Measurements from ENCODE around the gene LSMEM2. TPM values are rescaled to one million over a fixed set of nuclear protein-coding genes. Genes with fewer than 3 reads are reported as not detected.

Gene LSMEM2
- total and polyA plus RNA-seq, 11 donors = 1.3 to 68.3 (median 29.7) TPM

GRCh38 chr3:50300681-50301254, 21.9 kb downstream of the LSMEM2 start:
- 79 to 90% (median 81%) methylated on average over 6 of the region's 6 CpGs for WGBS, 4 donors
- Histone ChIP-seq H3K4me3 (peak overlapping the region in 9 of 12 donors; percentile 56 to 81 (median 69)), H3K9me3 (no peaks in the 10 kb centered on the region), H3K27me3 (no peaks in the 10 kb centered on the region), H3K36me3 (peaks cover 0 to 15% (median 0%) of the 10 kb centered on the region in 9 donors), H3K4me1 (peaks cover 11 to 58% (median 43%) of the 10 kb centered on the region in 12 donors), H3K27ac (peak overlapping the region; percentile 75 to 97 (median 94))
- ATAC-seq (no peak), DNase-seq (no peak)
- intact Hi-C loops (cut with DNase I) = loop anchor here in 2 of 10 donors (1.0 to 5.0 kb wide), 2 partner anchors 22 to 48 kb away; partner anchors contain the start of gene HYAL2 (in 1 of the 2)
- no peak for TF ChIP-seq POLR2A (IDR thresholded peaks at IDR 0.05)
- TF ChIP-seq, protein P1, sequence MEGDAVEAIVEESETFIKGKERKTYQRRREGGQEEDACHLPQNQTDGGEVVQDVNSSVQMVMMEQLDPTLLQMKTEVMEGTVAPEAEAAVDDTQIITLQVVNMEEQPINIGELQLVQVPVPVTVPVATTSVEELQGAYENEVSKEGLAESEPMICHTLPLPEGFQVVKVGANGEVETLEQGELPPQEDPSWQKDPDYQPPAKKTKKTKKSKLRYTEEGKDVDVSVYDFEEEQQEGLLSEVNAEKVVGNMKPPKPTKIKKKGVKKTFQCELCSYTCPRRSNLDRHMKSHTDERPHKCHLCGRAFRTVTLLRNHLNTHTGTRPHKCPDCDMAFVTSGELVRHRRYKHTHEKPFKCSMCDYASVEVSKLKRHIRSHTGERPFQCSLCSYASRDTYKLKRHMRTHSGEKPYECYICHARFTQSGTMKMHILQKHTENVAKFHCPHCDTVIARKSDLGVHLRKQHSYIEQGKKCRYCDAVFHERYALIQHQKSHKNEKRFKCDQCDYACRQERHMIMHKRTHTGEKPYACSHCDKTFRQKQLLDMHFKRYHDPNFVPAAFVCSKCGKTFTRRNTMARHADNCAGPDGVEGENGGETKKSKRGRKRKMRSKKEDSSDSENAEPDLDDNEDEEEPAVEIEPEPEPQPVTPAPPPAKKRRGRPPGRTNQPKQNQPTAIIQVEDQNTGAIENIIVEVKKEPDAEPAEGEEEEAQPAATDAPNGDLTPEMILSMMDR (IDR thresholded peaks at IDR 0.05) = no peak

GRCh38 chr3:50302095-50303012, 23.5 kb downstream of the LSMEM2 start:
- Histone ChIP-seq H3K4me3 (peak overlapping the region; percentile 40 to 76 (median 58)), H3K27me3 (no peaks in the 10 kb centered on the region), H3K36me3 (peaks cover 0 to 15% (median 0%) of the 10 kb centered on the region in 9 donors), H3K9me3 (no peaks in the 10 kb centered on the region), H3K27ac (peak overlapping the region; percentile 75 to 97 (median 94)), H3K4me1 (peaks cover 11 to 58% (median 43%) of the 10 kb centered on the region in 12 donors)
- ATAC-seq (no peak), DNase-seq (peak in 4 of 5 donors; percentile 25 to 65 (median 36))
- TF ChIP-seq, protein P1 (IDR thresholded peaks at IDR 0.05) = no peak
- TF ChIP-seq POLR2A (IDR thresholded peaks at IDR 0.05) = no peak
- 60 to 83% (median 69%) methylated on average over 18 to 32 of the region's 32 CpGs for WGBS, 4 donors
- intact Hi-C loops (cut with DNase I) = loop anchor here in 4 of 10 donors (1.0 to 5.0 kb wide), 4 partner anchors 18 to 50 kb away; no protein-coding TSS in a partner anchor

DNA sequence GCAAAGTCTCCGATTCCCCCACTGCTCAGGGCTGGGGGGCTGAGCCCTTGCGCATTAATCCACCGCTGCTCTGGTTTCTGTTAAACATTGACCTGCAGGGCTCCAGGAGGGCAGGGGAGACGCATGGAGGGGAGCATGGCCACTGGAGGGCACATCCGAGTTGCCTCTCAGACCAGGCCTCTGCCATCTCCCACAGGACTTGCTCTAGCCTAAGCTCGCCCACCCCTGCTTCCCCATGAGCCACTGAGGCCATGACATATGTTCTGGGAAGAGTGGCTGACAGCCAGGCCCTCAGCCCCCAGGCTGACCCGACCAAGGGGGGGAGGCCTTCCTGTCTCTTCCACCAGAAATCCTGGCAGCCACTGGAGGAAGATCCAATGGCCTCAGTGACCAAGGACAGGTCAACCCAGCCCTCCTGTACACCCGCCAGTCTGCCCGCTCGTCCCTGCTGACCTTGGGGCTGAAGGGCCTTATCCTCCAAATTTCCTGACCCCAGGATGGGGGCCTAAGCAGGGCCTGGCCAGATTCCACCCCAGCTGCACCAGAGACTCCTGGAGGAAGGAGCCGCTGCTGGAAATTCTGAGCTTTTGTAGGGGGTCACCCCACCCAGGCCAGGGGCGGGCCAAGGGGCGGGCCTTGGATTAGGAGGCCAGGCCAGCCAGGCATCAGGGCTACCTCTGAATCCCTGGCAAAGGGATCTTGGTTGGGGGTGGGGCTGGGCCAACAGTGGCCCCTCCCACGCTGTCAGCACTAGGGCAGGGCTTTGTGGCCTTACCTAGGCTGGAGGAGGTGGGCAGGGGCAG, 24.3 kb downstream of the LSMEM2 start, which contains the start of gene HYAL1:
Gene HYAL1, minus strand, starts transcription at position 562 of the 803 bp plus-strand sequence. CDS start 618 bp downstream, outside the sequence.
- 23 to 38% (median 32%) methylated on average over 4 to 14 of the region's 14 CpGs for WGBS, 4 donors
- peak within 1 kb of the TSS; percentile 75 to 97 (median 94) for H3K27ac ChIP-seq
- TF ChIP-seq, protein P1 (IDR thresholded peaks at IDR 0.05) = peak in 10 of 12 donors; percentile 6 to 52 (median 26)
- TF ChIP-seq POLR2A (IDR thresholded peaks at IDR 0.05) = peak; percentile 17 to 83
- peaks cover 11 to 53% (median 40%) of the 10 kb centered on the region in 12 donors for H3K4me1 ChIP-seq
- DNase-seq (peak; percentile 90 to 94 (median 91)), ATAC-seq (peak; percentile 32 to 63 (median 56))
- intact Hi-C loops (cut with DNase I) = loop anchor here in 4 of 10 donors (1.0 to 5.0 kb wide), 4 partner anchors 18 to 51 kb away; no protein-coding TSS in a partner anchor
- H3K36me3 ChIP-seq = peaks cover 0 to 15% (median 0%) of the 10 kb centered on the region in 9 donors
- H3K4me3 ChIP-seq = peak within 1 kb of the TSS; percentile 40 to 76 (median 58)
- no peaks in the 10 kb centered on the region for H3K27me3 ChIP-seq
- H3K9me3 ChIP-seq = no peaks in the 10 kb centered on the region
